ENCODE results near the gene SNTG2.
"Not testable (repeated sequence)": the region's sequence is repeated elsewhere in the genome, so short reads cannot be mapped to it uniquely, and the experiment has no call there.

SNTG2 gene

DNA sequence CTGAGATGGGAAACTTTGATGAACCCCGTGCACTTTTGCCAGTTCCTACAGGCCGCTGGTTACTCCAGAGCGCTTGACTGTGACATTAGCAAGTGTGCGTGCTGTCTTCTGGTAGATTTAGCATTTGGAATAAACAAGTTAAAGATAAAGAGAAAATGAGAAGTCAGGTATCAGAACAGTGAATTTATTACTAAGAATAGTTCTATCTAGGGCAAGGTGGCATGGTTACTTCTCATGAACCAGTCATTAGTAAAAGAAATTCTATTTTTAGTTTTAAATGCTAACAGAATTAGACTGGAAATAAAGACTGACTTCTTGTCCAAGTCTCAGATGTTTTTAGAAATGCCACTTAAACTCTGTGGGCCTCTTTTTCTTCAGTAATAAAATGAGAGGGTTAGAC is 258.6 kb downstream of the SNTG2 start:
- no peak for DNase-seq

DNA sequence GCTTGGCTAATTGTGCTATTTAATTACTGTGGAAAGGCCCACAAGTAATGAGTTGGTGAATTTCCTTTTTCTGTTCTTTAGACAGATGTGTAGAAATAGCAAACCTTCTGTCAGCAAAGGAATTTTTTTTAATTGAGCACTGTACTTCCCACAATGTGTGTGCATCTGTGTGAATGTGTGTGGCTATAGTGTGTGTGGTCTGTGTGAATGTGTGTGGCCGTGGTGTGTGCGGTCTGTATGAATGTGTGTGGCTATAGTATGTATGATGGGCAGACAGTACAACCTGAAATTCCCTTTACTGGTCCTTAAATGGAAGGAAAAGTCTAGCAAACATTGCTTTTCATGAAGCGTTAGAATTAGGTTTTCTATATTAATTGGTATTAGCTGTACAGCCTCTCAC is 259.1 kb downstream of the SNTG2 start:
- no peak for DNase-seq

DNA sequence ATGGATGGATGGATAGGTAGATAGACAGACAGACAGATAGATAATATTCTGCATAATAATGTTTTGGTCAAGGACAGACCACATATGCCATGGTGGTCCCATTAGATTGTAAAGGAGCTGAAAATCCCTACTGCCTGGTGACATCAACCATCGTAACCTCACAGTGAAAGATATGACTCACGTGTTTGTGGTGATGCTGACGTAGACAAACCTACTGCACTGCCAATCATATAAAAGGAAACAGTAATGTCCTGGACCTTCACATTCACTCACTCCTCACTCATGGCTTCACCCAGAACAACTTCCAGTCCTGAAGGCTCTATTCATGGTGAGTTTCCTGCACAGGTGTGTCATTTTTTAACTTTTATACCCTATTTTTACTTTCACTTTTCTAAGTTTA is 259.7 kb downstream of the SNTG2 start:
- no peak for DNase-seq

DNA sequence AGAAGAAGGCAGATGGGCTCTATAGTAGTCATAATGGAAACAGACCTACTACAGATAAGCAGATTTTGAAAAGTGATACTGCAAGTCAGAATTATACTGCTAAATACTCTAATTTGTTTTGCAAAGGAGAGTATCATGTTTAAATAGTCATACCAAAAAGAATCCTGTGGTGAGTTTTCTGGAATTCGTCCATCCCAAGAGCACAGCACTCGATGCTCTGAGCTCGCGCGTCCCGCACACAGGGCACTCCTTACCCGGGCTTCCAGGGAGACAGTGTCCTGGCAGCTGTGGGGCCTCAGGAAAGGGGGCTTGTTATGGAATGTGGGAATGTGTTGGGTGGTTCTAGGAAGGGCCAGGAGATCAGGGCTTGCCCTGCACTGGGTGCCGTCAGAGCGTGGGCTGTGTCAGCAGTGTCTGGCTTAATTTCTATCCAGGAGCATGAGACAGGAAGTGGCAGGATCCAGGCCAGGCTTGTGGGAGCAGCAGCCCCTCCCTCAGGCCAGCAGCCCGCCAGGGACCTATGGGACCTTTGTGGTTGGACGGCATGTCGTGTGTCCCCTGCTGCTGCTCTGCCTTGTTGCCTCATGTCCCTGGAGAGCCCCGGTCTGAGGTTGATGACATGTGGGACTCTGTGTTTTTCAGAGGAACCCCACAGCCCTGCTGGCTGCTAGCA is 269.4 kb downstream of the SNTG2 start:
- DNase-seq, result no peak

DNA sequence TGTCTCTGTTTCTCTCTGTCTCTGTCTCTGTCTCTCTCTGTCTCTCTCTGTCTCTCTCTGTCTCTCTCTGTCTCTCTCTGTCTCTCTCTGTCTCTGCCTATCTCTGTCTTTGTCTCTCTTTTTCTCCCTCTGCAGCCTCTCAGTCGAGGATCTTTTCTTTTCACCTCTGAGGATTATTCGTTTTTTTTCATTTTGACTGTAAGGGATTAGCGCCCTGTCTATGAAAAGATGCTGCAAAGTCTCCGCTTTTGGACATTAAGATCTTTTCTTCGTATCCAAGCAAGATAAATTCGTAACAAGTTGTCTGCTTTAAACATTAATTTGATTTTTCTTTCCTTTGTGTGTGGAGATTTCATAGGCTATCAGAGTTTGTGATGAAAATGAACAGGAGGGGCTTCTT is 271.4 kb downstream of the SNTG2 start:
- DNase-seq, result no peak

DNA sequence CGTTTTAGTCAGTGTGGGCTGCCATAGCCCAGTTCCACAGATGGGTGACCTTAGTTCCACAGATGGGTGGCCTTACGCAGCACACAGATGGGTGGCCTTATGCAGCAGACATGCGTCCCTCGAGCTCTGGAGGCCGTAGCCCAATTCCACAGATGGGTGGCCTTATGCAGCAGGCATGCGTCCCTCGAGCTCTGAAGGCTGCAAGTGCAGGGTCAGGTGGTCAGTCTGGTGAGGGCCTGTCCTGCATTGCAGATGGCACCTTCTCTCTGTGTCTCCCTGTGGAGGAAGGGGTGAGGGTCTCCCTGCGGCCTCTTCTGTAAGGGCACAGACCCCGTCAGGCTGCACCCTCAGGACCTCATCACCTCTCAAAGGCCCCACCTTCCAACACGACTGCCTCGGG is 273.1 kb downstream of the SNTG2 start:
- no peak for DNase-seq

DNA sequence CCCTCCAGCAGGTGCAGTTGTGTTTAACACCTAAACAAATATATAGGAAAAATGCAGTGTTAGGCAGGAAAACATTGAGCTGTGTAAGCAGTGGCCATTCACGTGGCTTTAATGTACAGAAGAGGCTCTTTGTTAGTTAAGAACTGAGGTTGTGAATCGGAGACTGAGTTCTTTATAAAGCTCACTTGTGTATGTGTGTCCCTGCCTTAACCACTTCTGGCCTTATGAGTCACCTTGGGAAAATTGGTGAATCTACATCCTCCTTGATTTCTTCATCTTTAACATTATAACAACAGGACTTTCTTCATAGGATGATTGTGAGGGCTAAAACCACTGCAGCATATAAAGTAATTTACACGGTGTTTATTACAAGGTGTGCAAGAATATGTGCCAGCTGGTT is 274.3 kb downstream of the SNTG2 start:
- no peak for DNase-seq

DNA sequence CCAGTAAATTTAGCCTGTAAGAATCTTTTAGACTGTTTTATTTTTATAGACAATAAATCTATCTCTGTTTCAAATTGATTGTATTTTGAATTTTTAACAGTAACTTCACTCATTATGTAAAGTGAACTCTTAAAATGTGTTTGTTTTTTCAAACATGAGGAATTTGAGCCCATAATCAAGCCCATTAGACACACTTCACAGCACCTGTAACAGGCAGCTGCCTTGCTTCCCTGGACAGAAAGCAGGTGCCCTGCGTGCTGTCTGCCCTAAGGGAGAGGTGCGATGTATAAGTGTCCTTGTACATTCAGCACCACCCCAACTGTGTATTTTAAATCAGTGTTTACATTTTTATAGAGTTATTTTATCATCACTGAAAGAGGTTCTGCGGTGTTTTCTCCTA is 276.1 kb downstream of the SNTG2 start:
- DNase-seq, result no peak

DNA sequence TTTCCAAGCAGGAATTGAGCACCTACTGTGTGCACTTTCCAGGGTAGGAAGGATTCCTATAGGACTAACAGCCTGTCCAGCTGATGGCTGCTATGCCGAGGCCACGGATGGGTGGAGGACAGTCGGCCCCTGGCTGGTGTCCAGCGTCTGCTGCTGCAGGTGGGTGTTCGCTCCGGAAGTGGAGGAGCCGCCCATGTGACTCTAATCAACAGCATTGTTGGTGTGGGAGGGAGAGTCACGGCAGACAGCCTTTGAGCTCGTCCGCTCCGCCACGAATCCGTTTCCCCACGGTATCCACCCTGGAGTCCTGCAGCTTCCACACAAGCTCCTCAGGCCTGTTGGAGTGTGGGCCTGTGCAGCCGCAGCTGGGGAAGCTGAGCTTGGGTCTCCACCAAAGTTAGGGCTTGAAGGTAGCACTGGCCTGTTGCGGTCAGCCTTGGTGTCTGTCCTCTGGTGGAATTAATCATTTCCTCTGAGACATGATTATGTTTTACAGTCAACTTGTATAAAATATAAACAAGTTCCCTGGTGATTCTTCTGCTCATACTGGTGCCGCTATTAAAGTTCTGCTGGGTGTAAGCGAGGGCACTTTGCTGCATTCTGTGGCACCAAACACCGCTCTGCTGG is 276.7 kb downstream of the SNTG2 start:
- no peak for DNase-seq

DNA sequence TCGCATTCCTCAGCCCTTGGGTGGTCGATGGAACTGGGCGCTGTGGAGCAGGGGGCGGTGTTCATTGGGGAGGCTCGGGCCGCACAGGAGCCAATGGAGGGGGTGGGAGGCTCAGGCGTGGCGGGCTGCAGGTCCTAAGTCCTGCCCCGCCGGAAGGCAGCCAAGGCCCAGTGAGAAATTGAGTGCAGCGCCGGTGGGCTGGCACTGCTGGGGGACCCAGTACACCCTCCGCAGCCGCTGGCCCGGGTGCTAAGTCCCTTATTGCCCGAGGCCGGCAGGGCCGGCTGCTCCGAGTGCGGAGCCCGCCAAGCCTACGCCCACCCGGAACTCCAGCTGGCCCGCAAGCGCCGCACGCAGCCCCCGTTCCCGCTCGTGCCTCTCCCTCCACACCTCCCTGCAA is 278.9 kb downstream of the SNTG2 start:
- not testable (repeated sequence) for DNase-seq

DNA sequence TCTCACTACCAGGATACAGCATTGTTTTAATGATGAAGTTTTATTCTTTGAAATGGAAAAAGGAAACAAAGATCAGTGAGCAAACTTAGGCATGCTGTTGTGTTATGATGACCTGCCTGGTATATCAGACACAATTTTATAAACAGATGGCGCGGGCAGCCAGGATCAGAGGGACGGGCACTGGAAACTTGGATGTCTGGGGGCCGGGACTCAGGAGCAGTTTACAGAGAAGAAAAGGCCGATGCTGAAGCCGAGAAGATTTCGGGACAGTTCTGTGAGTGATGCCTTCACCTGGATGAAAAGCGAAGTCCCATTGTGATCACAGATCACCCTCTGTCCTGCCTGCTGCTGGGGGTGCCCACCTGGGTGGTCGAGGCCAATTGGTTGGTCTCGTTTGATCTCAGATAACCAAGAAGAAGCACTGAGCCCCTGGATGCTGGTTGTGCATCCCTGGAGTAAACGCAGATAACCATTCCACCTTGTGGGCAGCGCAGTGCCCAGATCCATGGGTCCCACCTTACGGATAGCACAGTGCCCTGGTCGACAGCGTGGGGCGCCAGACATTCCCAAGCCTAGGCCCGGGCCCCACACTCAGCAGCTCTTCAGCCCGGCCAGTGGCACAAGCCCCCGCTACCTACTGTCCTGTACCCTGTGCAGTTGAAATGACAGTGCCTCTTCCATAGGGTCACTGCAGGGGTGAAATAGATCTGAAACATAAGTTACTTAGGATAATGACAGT is 279.7 kb downstream of the SNTG2 start:
- no peak for DNase-seq

DNA sequence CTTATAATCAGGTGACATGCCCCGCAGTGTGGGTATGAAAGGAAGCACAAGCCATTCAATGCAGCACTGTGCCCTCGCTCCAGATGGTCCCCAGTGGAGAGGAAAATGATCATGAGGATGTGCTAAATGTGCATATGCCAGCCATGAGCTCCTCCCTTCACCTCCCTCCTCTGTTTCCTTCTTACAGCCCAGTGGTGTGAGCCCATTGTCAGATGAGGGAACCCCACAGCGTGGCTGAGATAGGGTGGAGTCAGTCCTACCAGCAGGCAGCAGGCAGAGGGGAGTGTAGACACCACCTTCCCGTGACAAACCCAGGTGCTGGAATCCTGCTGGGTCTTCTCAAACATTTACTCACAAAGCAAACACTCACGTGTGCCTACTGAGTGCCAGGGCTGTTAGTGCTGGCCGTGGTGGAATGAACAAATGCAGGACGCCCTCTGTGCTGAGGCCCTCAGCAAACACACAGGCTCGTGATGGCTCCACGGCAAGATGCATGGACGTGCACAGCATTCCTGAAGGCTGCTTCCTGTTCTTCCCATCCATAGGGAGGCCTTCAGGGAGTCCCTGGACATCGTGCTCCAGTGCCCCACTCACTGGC is 280.9 kb downstream of the SNTG2 start:
- DNase-seq, result no peak

DNA sequence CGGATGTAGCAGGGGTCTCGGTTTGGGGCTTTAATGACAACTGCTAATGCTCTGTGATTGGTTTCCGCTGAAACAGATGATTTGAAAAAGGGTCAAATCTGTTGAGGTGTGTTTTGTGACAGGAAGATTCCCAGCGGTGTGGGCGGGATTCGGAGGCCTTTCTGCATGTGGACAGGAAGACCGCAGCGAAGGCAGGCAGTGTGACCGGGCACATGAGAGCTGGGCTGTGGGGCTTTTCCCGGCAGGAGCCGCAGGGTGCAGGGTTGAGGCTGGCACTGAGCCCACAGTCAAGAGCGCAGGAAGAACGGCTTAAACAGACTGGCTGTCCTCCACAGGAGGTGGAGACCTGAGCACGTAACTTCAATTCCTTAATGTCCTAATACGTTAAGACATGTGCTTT is 282.6 kb downstream of the SNTG2 start:
- DNase-seq, result no peak

DNA sequence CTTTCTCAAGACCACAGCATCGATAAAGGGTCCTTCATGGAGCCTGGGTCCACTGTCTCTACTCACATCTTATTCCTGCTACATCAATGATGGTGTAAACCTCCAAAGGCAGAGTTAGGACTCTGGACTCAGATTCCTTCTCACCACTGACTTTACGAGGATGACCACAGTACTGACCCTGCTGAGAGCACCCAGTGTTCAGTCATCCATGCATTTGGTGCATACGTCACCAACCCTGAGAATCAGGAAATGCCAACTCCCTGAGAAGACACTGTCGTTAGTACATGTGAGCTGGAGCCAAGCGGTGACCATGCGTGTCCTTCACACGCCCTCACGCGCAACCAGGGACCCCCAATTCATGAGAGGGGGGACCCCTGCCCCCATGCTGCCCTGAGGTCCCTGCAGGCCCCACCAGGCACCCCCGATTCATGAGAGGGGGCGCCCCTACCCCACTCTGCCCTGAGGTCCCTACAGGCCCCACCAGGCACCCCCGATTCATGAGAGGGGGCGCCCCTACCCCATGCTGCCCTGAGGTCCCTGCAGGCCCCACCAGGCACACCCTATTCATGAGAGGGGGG is 284.2 kb downstream of the SNTG2 start:
- no peak for DNase-seq

DNA sequence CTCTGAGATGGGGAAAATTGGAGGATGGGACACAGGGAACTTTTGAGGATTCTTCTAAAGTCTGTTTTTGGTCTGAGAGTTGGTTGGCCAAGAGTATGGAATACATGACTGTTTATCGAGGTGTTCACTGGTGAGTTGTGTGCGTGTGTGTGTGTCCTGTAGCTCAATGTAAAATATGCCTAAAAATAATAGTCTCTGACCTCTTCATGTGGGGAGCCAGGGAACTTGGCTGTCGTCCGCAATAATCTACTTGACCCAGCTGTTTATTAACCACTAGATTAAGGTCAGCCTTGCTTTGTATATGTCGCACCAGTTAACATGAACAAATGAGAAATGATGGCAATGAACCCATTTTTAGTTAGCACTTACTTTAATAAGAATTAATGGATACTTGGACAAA is 285.2 kb downstream of the SNTG2 start:
- DNase-seq, result no peak

DNA sequence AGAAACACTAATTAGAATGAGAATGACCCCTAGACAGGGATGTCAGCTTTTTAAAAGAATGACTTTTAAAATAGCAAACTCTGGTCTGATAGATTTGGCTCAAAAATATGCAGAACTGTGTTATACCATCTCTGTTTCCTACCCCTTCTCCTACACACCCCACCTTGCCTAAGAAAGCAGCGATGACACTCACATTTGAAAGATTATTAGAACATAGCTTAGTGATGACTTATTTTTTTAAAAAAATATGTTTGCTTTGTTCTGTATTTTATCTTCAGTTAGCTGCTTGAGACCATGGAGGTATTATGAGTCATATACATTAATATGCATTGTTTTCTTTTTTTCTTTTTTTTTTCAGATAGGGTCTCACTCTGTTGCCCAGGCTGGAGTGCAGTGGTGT is 286.0 kb downstream of the SNTG2 start:
- DNase-seq, result no peak

DNA sequence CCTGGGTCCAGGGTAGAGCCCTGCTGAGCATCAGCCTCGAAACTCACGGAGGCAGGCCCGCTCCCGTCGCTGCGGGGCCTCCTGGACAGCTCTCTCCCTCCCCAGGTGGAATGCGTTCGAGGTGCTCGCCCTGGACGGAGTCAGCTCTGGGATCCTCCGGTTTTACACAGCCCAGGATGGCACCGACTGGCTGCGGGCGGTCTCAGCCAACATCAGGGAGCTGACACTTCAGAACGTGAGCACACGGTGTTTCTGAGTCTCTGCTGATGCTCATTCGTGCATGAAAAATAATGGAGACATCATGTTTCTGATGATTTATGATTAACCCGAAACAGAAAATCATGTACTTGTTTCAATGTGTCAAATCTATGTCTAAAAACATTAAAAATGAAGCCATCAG is 287.1 kb downstream of the SNTG2 start:
- DNase-seq, result no peak

DNA sequence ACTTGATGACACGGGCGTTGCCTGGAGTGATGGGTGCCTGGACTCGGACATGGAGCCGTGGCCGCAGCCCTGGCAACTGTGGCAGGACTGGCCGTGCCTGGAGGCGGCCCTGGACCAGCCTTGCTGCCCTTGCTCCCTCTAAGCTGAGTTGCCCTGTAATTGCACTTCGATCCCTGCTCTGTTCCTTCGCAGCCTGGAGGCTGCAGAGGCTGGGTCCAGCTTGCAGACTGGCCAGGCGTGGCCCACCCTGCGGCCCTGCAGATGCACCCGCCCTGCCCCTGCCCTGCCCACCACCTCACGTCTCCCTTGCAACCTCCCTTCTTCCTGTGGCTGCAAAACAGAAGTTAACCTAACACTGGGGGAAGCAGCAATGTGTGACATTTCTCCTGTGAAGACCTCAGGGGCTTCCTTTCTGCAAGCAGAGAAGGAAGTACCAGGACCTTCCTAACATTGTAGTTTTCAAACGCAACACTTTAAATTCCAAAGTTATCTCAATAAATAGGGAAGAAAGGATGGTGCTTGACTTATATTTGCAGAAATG is 288.0 kb downstream of the SNTG2 start:
- DNase-seq, result no peak

DNA sequence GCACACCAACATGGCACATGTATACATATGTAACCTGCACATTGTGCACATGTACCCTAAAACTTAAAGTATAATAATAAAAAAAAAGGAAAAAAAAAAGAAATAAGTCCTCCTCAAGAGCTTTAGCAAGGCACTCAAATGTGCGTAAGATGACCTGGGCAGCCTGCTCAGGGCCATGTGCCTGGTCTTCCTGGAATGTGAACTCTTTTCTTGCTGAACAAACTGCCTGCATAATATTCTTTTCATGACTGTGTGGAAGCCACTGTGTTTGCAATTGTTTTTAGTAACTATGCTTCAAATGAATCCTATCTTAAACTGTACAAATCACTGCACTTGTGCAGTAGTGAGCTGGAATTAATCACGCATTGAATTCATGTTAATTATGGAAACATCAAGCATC is 294.5 kb downstream of the SNTG2 start:
- no peak for DNase-seq

DNA sequence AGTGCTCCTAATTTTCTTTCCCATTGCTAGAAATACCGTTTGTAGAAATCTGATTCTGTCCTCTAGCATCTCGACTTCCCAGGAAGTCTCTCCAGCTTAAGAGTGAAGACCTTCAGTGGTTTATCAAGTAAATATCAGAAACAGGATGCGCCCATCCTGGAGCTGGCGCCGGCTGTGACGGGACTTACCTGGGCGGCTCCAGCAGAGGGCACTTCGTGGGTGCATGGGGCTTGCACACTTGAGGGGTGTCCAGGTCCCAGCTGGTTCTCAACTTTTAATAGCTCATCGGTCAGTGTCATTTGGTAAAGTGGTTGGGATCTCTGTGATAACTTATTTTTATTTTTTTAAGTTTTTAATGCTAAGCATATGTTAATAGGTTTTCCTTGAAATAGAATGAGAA is 295.6 kb downstream of the SNTG2 start:
- DNase-seq, result no peak

DNA sequence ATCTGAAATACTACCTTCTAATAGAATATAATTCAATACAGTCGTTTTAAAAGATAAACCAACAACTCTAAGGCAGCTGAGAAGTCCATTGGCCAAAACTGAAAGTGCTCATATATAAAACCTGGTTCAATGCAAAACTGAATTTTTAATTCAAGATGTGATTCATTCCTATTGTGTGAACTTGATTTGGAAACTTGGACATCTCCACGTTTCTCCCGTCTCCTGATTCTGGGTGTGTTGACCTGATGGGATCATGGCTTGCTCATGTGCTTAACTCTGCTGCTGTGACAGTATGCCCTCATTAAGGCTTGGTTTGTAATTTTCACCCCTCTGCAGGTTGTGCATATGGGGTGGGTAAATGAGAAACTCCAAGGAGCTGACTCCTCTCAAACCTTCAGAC is 296.3 kb downstream of the SNTG2 start:
- no peak for DNase-seq

DNA sequence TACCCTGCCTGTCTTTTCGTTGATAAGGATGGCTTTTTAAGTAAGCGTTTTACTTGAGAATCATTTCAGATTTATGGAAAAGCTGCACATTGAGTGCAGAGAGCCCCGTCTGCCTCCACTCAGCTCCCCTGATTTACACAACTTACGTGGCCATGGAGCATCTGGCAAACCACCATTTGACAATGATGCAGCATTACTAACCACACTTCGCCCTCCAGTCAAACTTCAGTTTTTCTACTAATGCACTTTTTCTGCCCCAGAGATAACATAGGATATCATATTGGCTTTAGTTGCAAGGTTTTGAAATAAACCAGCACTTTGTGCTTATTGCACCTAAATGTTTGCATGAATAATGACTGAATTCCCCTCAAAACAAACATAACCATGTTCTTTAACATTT is 297.5 kb downstream of the SNTG2 start:
- DNase-seq, result no peak

DNA sequence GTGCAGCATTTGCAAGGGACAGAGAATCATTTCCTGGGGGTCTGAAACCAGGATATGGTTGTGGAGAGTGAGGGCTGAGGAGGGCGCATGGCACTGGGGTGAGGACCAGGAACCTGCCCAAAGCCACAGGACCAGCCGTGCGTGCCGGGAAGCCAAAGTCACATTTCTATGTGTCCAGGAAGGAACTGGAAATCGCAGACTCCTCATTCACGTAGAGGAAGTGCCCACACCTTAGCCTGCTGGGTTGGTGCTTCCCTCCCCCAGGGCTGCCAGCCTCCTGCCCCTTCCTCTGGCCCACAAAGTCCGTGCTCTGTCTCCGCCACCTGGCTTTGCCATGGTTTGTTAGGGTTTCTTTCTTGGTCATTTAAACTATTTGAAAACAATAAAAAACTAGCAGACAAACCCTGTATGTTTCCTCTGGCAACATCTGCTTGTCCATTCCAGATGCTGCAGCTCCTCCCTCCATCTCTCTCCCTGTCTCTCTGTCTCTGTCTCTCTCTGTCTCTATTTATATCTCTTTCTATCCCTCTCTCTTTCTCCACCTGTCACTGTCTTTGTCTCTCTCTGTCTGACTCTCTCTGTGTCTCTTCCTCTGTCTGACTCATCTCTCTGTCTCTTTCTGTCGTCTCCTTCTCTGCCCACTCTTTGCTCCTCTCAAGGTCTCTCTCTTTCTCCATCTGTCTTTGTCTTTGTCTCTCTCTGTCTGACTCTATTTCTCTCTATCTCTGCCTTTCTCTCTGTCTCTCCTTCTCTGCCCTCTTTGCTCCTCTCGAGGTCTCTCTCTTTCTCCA is 299.4 kb downstream of the SNTG2 start:
- no peak for DNase-seq

Measured in stimulated activated CD4-positive, alpha-beta T cell treated with anti-CD3 and anti-CD28 coated beads, Interleukin-1b, Interleukin-23, amount 100 ng/mL, for 48 hours (primary cell).